Measurements from ENCODE around the gene GAS7.

DNA sequence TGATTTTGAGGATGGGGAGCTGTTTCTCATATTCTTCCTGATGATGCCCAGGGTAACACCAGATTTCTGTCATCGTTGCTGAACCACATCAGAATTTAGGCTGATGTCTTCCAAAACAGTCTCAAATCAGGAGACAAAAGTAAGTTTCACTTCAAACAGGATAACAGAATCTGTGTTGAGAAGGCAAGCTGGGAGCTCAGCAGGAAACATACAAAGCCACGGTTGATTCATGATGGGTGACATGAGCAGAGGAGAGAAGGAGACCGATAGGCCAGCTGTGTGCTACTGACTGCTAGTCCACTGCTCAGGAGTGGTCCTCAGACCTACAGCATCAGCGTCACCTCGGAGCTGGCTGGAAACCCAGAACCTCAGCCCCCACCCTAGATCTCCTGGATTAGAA is 230.4 kb downstream of the GAS7 start:
- TF ChIP-seq, protein P1, sequence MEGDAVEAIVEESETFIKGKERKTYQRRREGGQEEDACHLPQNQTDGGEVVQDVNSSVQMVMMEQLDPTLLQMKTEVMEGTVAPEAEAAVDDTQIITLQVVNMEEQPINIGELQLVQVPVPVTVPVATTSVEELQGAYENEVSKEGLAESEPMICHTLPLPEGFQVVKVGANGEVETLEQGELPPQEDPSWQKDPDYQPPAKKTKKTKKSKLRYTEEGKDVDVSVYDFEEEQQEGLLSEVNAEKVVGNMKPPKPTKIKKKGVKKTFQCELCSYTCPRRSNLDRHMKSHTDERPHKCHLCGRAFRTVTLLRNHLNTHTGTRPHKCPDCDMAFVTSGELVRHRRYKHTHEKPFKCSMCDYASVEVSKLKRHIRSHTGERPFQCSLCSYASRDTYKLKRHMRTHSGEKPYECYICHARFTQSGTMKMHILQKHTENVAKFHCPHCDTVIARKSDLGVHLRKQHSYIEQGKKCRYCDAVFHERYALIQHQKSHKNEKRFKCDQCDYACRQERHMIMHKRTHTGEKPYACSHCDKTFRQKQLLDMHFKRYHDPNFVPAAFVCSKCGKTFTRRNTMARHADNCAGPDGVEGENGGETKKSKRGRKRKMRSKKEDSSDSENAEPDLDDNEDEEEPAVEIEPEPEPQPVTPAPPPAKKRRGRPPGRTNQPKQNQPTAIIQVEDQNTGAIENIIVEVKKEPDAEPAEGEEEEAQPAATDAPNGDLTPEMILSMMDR (conservative IDR thresholded peaks at IDR 0.05 in 1 of 2, IDR thresholded peaks at IDR 0.05 in 1 of 2; ENCODE audit: extremely low read depth in 1 of 2, insufficient read depth in 1 of 2, low read depth in 1 of 2, low read length in 2 of 2), result no peak
- no peak for TF ChIP-seq EZH2 (IDR thresholded peaks at IDR 0.05; ENCODE audit: borderline replicate concordance, low read length)
